ENCODE data around the gene KCNE4. TPM values are rescaled to one million over a fixed set of nuclear protein-coding genes. Genes with fewer than 3 reads are reported as not detected.

Gene KCNE4
- total RNA-seq, 1 experiment from 2014 or later = not detected

DNA sequence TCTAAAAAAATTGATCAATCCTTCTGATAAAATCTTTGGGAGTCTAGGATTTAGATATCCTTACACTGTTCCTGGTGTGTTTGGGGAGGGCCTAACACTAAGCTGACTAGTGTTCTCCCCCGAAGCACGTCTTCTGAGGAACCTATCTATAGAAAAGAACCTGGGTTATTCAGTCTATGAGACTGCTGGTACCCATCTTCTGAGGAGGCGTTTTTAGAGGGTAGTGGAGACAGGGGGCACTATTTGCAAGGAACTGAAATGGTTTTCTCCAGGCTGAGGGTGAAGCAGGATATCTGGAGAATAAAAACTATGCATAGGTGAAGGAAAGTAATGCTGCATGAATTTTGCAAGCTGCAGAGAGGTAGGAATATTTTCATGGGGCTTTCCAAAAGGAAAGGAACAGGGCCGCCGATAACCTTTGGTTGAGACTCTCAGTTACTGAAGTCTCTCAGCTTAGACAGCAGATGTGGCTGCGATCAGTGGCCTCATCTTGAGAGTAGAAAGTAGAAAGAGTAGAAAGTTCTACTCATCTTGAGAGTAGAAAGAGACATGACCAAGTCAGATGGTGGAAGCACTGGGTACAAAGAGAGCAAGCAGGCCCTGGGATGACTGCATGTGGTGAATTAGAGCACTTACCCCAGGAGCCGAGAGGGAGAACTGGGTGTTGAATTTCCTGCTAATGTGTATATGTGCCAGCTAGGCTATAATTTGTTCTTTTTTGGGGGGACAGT lies 31.8 kb upstream of the KCNE4 start:
- H3K4me2 ChIP-seq (ENCODE audit: low read length) = no peak overlapping the region
- H3K27me3 ChIP-seq (ENCODE audit: low read length) = no peaks in the 10 kb centered on the region
- POLR2A ChIA-PET (ENCODE audit: unreplicated experiment) = no interaction called here
- intact Hi-C loops (cut with micrococcal nuclease) = no loop called here
- CTCF ChIA-PET = no interaction called here
- no peak for DNase-seq
- ATAC-seq = no peak
- H4K20me1 ChIP-seq (ENCODE audit: low read length) = no peaks in the 10 kb centered on the region
- no peaks in the 10 kb centered on the region for H3K4me1 ChIP-seq (ENCODE audit: insufficient read depth, low read length)
- no peak overlapping the region for H3K9ac ChIP-seq (ENCODE audit: low read length)
- BruUV-seq (replicated peaks) = no TSS peak
- H3K36me3 ChIP-seq (ENCODE audit: low read depth, low read length) = no peaks in the 10 kb centered on the region
- H3K9me2 ChIP-seq (replicated peaks; ENCODE audit: low read length) = no peaks in the 10 kb centered on the region
- H3K79me2 ChIP-seq (ENCODE audit: low read length) = no peaks in the 10 kb centered on the region
- H3K4me3 ChIP-seq (ENCODE audit: low read length) = no peak overlapping the region
- H3K27ac ChIP-seq (ENCODE audit: low read length) = no peak overlapping the region
- H2AFZ ChIP-seq (ENCODE audit: low read length) = no peak overlapping the region
- no peaks in the 10 kb centered on the region for H3F3A ChIP-seq (ENCODE audit: low read length, unreplicated experiment)
- TF ChIP-seq, protein P1, sequence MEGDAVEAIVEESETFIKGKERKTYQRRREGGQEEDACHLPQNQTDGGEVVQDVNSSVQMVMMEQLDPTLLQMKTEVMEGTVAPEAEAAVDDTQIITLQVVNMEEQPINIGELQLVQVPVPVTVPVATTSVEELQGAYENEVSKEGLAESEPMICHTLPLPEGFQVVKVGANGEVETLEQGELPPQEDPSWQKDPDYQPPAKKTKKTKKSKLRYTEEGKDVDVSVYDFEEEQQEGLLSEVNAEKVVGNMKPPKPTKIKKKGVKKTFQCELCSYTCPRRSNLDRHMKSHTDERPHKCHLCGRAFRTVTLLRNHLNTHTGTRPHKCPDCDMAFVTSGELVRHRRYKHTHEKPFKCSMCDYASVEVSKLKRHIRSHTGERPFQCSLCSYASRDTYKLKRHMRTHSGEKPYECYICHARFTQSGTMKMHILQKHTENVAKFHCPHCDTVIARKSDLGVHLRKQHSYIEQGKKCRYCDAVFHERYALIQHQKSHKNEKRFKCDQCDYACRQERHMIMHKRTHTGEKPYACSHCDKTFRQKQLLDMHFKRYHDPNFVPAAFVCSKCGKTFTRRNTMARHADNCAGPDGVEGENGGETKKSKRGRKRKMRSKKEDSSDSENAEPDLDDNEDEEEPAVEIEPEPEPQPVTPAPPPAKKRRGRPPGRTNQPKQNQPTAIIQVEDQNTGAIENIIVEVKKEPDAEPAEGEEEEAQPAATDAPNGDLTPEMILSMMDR (conservative IDR thresholded peaks at IDR 0.05; ENCODE audit: low read depth, low read length) = no peak
- TF ChIP-seq EZH2 (IDR thresholded peaks at IDR 0.05; ENCODE audit: low read length, unreplicated experiment) (no peak), EZH2phosphoT487 (IDR thresholded peaks at IDR 0.05; ENCODE audit: borderline replicate concordance, low read length) (no peak)
- H3K9me3 ChIP-seq (ENCODE audit: low read length) = no peaks in the 10 kb centered on the region

DNA sequence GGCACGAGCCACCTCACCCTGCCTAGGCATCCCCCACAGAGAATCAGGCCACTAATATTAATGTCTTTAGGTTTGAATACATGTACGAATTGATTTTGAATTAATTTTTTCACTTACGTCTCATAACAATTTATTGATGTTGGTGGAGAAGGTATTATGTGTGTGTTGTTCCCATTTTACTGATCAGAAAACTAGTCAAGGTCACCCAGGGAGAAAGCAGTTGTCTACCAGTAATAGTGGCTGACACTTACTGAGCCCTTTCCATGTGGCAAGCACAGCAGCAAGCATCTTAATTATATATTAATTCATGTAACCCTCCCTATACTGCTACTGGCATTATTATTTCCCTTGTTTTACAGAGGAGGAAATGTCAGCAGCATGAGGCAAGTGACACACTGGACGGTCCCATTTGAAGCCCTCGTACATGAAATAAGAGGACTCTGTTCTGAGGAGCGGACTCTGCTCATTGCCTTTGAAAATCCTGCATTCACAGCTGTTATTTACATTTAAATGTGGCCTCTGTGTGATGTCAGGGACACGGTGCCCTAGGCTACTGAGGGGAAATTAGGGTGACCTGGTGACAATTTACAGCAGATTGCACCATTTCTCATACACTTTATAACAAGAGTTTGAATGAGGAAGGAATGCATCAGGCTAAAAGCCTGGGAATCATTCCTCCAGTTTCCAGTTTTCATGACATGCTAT lies 30.9 kb upstream of the KCNE4 start:
- H3K4me1 ChIP-seq (ENCODE audit: insufficient read depth, low read length) = peaks cover 1% of the 10 kb centered on the region
- no peaks in the 10 kb centered on the region for H3K36me3 ChIP-seq (ENCODE audit: low read depth, low read length)
- no peak overlapping the region for H2AFZ ChIP-seq (ENCODE audit: low read length)
- ChIA-PET POLR2A (ENCODE audit: unreplicated experiment) (no interaction called here), CTCF (no interaction called here)
- ATAC-seq (no peak), DNase-seq (no peak)
- H3K9me2 ChIP-seq (replicated peaks; ENCODE audit: low read length) = no peaks in the 10 kb centered on the region
- H3K27ac ChIP-seq (ENCODE audit: low read length) = no peak overlapping the region
- H3K9me3 ChIP-seq (ENCODE audit: low read length) = no peaks in the 10 kb centered on the region
- no peaks in the 10 kb centered on the region for H3K79me2 ChIP-seq (ENCODE audit: low read length)
- H4K20me1 ChIP-seq (ENCODE audit: low read length) = no peaks in the 10 kb centered on the region
- intact Hi-C loops (cut with micrococcal nuclease) = no loop called here
- H3K27me3 ChIP-seq (ENCODE audit: low read length) = no peaks in the 10 kb centered on the region
- H3F3A ChIP-seq (ENCODE audit: low read length, unreplicated experiment) = no peaks in the 10 kb centered on the region
- no TSS peak for BruUV-seq (replicated peaks)
- no peak overlapping the region for H3K9ac ChIP-seq (ENCODE audit: low read length)
- TF ChIP-seq, protein P1 (conservative IDR thresholded peaks at IDR 0.05; ENCODE audit: low read depth, low read length) = no peak
- no peak for TF ChIP-seq EZH2 (IDR thresholded peaks at IDR 0.05; ENCODE audit: low read length, unreplicated experiment)
- no peak for TF ChIP-seq EZH2phosphoT487 (IDR thresholded peaks at IDR 0.05; ENCODE audit: borderline replicate concordance, low read length)
- no peak overlapping the region for H3K4me2 ChIP-seq (ENCODE audit: low read length)
- no peak overlapping the region for H3K4me3 ChIP-seq (ENCODE audit: low read length)

All from PC-3 (cell line).